Stomach (tissue), 4 donors: ENCODE data around the gene STRIP2.
"Not testable (repeated sequence)": the region's sequence is repeated elsewhere in the genome, so short reads cannot be mapped to it uniquely, and the experiment has no call there.

Experiments
- POLR2A ChIP-seq, 4 donors: fragments of 450-650 bp; IDR thresholded peaks; one replicate each; pipeline ENCODE4 v1.6.1; 2016; ENCODE audit warnings: antibody characterized with exemption in 4 of 4, control low read depth in 2 of 4, mild to moderate bottlenecking in 1 of 4, moderate library complexity in 1 of 4
- TF ChIP-seq, protein P1 (sequence below), 7 experiments: fragments of 450-650 bp in 4 of 7; fragments of 200-600 bp in 3 of 7; sonication (generic) in 3 of 7; IDR thresholded peaks; one replicate each; pipeline ENCODE4 v1.5.1; 2016 to 2019; ENCODE audit warnings: antibody characterized with exemption in 7 of 7, control low read depth in 2 of 7, mild to moderate bottlenecking in 1 of 7

DNA sequence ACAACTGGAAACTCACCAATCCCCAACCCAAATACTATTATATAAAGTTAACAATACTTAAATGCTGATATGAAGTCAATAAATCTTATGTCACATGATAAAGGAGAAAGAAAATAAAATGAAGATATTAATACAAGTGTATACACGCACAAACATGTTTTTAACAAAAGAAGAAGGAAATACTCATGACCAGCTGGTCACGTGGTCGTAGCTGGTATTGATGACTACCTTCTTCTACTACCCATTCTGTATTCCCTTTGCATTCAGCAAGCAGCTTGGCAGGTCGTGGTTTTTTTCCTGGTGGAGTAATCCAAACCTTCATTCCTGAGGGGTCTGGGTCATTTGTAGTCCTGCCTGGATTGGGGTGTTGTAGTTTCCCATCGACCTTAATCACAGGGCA is 10.5 kb downstream of the STRIP2 start:
- TF ChIP-seq, protein P1, sequence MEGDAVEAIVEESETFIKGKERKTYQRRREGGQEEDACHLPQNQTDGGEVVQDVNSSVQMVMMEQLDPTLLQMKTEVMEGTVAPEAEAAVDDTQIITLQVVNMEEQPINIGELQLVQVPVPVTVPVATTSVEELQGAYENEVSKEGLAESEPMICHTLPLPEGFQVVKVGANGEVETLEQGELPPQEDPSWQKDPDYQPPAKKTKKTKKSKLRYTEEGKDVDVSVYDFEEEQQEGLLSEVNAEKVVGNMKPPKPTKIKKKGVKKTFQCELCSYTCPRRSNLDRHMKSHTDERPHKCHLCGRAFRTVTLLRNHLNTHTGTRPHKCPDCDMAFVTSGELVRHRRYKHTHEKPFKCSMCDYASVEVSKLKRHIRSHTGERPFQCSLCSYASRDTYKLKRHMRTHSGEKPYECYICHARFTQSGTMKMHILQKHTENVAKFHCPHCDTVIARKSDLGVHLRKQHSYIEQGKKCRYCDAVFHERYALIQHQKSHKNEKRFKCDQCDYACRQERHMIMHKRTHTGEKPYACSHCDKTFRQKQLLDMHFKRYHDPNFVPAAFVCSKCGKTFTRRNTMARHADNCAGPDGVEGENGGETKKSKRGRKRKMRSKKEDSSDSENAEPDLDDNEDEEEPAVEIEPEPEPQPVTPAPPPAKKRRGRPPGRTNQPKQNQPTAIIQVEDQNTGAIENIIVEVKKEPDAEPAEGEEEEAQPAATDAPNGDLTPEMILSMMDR (IDR thresholded peaks at IDR 0.05): not testable (repeated sequence)
- TF ChIP-seq POLR2A (IDR thresholded peaks at IDR 0.05): not testable (repeated sequence)
